SHP77 (cell line): ENCODE data around the gene SMG5.
"Not testable (repeated sequence)": the region's sequence is repeated elsewhere in the genome, so short reads cannot be mapped to it uniquely, and the experiment has no call there.

Experiments
- DNase-seq, 2 experiments: peaks; one replicate each; lab custom pipeline; 2025; lab: John Stamatoyannopoulos, UW

Gene SMG5, protein sequence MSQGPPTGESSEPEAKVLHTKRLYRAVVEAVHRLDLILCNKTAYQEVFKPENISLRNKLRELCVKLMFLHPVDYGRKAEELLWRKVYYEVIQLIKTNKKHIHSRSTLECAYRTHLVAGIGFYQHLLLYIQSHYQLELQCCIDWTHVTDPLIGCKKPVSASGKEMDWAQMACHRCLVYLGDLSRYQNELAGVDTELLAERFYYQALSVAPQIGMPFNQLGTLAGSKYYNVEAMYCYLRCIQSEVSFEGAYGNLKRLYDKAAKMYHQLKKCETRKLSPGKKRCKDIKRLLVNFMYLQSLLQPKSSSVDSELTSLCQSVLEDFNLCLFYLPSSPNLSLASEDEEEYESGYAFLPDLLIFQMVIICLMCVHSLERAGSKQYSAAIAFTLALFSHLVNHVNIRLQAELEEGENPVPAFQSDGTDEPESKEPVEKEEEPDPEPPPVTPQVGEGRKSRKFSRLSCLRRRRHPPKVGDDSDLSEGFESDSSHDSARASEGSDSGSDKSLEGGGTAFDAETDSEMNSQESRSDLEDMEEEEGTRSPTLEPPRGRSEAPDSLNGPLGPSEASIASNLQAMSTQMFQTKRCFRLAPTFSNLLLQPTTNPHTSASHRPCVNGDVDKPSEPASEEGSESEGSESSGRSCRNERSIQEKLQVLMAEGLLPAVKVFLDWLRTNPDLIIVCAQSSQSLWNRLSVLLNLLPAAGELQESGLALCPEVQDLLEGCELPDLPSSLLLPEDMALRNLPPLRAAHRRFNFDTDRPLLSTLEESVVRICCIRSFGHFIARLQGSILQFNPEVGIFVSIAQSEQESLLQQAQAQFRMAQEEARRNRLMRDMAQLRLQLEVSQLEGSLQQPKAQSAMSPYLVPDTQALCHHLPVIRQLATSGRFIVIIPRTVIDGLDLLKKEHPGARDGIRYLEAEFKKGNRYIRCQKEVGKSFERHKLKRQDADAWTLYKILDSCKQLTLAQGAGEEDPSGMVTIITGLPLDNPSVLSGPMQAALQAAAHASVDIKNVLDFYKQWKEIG

DNA sequence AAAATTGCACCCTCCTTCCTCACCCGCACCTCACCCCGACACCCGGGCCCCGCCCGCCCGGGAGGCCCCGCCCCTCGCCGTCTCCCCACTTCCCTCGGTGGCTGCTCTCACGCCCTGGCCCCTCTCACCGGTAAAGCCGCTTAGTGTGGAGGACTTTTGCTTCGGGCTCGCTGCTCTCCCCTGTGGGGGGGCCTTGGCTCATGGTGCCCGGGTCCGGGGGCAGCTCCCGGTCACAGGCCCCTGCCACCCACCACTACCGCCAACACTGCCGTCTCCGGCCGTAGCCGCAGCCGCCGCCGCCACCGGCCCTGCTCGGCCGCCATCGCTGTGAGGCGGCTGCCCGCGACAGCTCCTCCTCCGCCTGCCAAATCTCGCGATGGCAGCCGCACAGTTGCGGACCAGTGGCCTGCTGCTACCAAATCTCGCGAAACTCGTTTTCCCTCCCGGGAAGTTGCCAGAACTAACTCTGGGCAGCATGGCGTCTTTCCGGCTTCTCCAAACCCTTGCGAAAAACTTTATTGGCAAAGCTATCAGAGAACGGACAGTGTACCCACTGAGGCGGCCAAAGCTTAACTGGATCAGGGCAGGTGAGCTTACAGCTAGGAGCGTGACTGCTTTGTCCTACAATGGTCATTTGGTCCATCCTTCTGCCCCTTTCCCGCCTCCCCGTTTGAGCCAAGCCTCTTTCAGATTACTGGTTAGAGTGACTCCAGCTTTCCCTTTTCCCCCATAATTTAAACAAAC, at the start of gene SMG5:
Gene SMG5, minus strand, starts transcription at position 347 of the 744 bp plus-strand sequence. Its CDS starts 145 bp downstream, at position 202.
- DNase-seq: peak; percentile 100

DNA sequence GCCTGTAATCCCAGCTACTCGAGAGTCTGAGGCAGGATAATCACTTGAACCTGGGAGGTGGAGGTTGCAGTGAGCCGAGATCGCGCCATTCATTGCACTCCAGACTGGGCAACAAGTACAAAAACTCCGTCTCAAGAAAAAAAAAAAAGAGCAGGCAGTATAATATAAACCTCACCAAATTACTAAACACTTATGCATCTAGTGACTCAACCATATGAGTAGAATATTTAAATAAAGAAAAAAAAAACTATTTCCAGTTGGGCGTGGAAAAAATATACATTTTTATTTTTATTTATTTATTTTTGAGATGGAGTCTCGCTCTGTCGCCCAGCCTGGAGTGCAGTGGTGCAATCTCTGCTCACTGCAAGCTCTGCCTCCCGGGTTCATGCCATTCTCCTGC, 40.6 kb upstream of the SMG5 start:
- not testable (repeated sequence) for DNase-seq

DNA sequence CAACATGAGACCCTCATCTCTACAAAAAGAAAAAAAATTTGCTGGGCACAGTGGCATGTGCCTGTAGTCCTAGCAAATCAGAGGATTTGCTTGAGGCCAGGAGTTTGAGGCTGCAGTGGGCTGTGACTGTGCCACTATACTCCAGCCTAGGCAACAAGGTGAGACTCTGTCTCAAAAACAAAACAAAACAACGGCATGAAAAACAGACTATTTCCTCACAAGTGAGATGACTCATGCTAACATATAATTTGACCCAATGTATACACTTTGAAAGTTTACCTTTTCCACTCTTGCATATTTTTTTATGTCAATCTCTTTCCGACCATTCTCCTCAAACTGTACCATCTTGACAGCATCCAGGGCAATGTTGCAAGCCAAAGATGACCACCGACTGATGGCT, 37.9 kb upstream of the SMG5 start:
- no peak for DNase-seq

DNA sequence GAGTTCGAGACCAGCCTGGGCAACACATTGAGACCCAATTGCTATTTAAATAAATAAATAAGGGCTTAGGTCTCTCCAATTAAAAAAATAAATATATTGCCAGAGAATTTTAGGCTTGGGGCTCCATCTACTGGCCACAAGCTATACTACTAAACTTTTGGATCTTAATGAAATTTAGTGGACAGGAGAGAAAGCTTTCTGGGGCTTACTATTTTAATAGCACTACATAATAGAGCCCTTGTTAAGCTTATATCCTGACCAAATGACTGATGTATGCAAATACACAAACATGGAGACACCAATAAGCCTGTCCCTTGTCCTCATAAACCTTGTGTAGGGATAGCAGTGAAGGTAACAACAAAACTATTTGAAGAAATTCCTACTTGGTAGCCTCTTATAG, 37.0 kb upstream of the SMG5 start:
- DNase-seq: no peak

DNA sequence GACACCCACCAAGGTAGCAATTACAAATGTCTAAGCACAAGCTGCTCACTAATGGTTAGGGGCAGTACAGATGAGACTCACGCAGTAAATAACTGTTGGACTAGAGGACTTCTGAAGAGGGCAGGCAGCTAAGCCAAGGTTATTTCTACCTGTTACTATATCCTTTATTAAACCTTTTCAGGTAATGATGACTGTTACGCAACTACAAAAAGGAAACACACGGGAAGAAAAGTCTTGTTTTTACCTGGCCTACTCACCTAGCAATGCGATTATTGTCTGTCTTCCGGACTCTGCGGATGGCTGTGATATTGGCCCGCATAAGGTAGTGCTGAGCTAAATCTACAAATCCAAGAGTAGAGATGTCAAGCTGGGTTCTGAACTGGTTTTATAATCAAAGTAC, 34.3 kb upstream of the SMG5 start:
- DNase-seq: no peak

DNA sequence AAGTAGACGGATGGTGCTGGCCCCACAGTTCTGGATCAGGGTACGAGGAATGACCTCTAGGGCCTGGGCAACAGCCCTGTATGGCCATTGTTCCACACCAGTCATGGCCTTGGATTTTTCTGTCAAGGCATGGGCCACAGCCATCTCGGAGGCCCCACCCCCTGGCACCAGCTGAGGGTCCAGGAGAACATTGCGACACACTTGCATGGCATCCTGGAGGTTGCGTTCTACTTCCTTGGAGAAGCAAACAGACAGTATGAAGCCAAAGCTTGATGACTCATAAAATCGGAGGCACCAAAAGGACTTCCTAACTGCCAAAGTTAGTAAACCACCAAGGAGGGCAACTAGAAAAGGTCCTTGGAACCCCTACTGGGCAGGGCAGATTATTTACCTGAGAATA, 28.3 kb upstream of the SMG5 start:
- no peak for DNase-seq

DNA sequence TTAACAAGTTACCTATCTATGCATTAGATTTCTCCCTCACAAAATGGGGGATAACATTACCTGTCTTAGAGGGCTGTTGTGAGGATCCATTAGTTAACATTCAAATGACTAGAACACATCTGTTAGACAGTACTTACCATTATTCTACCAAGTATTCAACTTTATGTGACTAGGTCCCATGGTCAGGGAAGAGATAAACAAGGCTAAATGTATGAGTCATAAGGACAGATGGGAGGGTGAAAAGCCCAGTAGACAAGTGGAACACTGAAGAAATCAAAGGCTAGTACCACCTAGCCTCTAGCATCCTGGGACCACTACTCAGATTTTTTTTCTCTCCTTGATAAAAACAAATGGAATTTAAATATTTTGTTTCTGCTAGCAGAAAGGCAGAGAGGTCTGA, 25.5 kb upstream of the SMG5 start:
- DNase-seq: no peak

DNA sequence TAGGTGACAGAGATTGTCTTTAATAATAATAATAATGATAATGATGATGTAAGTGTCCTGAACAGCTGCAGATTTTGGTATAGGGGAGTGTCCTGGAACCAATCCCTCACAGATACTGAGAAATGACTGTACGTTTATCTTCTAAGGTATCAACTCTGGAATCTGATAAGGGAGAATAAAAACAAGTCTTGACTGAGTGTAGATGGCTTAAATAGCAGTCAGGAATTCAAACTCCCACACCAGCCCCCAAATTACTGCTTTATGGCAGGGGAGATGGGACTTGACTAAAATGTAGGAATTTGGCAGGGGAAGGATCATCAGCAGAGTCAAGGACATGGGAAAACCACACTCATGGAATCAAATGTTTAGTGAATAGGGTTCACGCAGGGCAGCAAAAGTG, 22.6 kb upstream of the SMG5 start:
- no peak for DNase-seq

DNA sequence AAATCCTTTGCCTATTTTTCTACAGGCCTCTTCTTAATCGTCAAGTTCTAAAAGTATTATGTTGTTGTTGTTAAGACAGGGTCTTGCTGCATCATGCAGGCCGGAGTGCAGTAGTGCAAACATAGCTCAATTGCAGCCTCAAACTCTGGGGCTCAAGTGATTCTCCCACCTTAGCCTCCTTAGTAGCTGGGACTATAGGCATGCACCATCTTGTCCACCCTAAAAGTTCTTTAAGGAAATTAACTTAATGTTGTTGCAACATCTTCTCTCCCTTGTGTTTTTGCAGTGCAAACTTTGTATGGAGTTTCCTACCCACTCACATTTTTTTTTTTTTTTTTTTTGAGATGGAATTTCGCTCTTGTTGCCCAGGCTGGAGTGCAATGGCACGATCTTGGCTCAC, 20.6 kb upstream of the SMG5 start:
- no peak for DNase-seq

DNA sequence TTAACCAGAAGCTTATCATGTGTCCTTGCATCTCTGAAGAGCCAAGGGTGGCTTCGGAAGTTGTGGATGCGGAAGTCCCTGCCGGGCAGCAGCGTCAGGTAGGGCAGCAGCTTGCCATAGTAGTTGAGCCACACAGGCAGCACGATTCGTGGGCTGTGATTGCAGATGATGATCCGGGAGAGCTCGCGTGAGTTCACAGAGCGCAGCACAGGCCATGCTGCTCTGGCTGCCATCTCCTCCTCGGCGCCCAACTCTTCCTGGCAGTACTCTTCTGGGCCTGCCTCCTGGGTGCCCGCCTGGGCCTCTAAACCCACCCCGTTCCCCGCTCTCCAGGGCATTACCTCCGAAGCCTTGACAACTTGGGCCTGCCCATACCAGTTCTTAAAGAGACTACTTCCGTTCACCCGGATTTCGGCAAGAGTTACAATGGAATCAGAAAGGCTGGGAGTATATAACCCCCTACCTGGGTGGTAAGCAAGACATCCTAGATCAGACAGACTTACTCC, 16.3 kb upstream of the SMG5 start, which contains the start of gene VHLL:
Gene VHLL, minus strand, starts transcription at position 456 of the 506 bp plus-strand sequence. Its CDS starts 118 bp downstream, at position 338.
- no peak for DNase-seq

DNA sequence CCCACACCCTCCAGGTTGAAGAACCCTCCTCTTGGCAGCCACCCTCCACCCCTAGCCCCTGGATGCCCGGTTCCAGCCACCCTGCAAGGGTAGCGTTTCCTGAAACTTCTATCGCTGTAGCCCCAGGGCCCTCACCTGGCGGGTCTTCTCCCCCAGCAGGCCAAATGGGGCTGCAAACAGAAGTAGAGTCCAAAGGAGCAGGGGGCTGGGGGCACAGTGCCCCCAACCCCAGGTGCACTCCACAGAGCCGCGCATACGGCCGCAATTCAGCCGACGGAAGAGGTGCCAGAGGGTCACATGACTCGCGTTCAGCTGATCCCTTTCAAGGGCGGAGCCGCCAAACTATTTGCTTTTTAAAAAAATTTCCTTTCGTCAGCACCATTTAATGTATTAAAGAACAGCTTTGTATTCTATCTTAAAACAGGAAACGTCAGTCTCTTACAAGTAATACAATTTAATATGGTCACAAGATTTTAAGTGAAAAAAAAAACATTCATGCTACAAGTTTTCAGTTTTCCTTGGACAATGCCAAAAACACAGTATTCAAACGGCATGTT, 12.8 kb upstream of the SMG5 start, which contains the start of gene GLMP:
Gene GLMP, minus strand, starts transcription at position 289 of the 557 bp plus-strand sequence. Its CDS starts 34 bp downstream, at position 255.
- DNase-seq: peak; percentile 72 to 84

DNA sequence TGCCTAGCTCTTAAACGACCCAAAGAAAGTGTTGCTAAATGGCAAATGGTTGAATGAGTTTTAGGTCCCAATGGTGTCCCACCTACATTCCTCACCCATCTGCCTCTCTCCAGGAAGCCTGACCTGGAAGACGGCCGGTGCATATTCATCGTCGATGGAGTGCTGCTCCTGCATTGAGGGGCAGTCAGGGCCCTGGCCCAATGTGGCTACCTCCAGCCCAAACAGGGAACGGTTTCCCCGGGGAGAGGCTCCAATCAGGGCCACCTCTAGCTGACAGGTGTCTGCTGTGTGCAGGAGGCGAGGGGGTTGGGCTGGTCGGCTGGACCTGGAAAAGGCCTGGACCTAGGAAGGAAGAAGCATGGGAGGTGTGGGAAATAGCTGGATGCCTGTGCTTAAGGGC, 11.3 kb upstream of the SMG5 start:
- no peak for DNase-seq

DNA sequence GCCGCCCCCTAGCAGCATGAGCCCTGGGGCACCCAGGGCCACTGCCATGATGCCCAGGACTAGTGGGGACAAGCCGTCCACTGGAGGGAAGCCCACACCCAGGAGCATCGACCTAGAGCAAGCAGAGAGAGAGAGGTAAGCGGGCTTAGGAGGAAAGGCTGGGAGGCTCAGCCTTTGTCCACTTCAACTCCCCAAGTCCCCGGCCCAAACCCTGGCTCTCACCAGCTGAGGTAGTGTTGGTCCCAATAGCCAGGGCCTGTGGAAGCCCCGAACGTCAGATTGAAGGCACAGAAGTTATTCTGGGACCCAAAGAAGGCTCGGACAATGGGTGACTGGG, 10.4 kb upstream of the SMG5 start:
- no peak for DNase-seq

DNA sequence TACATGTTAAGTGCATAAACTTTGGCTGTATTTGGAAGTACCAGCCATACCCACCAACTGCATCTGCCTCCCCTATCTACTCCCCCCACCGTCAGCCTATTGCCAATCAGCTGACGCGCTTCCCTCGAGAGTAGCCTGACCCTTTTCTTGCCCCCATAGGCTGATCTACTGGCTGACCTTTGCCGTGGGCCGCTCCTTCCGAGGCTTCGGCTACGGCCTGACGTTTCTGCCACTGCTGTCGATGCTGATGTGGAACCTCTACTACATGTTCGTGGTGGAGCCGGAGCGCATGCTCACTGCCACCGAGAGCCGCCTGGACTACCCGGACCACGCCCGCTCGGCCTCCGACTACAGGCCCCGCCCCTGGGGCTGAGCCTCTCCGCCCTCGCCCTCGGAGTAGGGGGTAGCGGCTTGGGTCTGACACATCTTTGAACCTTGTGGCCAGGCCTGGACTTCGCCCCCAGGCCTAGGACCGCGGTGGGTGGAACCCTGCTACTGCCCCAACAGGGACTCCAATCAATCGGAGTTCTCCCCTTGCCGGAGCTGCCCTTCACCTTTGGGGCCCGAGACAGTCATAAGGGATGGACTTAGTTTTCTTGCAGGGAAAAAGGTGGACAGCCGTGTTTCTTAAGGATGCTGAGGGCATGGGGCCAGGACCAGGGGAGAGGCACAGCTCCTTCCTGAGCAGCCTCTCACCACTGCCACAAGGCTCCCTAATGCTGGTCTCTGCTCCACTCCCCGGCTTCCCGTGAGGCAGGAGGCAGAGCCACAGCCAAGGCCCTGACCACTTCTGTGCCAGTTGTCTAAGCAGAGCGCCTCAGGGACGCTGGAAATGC, 8.8 kb upstream of the SMG5 start:
- peak; percentile 84 to 95 for DNase-seq

DNA sequence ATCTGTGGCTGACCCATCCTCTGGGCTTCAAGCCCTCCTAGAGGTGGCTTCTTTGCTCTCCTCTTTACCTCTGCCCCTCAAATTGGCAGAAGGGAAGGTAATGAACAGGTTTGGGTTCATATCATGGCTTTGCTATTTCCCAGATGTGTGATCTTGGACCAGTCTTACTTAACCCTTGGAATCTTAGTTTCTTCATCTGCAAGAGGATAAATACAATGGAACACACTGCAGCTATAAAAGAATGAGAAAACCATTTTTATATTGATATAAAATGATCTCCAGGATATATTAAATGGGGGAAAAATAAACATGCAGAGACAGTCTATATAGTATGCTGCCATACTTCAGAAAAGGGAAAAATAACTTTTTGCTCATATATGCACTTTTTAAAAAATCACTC, 7.2 kb upstream of the SMG5 start:
- no peak for DNase-seq

DNA sequence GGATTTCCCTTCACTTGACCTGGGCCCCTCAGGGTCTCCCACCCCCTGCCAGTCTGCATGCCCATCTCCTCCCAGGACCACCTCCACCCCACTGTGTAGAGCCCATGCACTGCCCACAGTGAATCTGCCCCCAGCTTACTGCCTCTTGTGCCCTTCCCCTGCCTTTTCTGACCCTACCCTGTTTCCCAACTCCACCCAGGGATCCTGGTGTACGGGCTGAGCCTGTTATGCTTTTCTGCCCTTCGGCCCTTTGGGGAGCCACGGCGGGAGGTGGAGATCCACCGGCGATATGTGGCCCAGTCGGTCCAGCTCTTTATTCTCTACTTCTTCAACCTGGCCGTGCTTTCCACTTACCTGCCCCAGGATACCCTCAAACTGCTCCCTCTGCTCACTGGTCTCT, 3.4 kb upstream of the SMG5 start:
- no peak for DNase-seq

DNA sequence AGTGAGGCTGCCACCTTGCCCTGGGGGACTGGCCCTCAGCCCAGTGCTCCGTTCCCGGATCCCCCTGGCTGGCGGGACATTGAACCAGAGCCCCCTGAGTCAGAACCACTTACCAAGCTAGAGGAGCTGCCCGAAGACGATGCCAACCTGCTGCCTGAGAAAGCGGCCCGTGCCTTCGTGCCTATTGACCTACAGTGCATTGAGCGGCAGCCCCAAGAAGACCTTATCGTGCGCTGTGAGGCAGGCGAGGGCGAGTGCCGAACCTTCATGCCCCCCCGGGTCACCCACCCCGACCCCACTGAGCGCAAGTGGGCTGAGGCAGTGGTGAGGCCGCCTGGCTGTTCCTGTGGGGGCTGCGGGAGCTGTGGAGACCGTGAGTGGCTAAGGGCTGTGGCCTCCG, 2.8 kb upstream of the SMG5 start:
- no peak for DNase-seq

DNA sequence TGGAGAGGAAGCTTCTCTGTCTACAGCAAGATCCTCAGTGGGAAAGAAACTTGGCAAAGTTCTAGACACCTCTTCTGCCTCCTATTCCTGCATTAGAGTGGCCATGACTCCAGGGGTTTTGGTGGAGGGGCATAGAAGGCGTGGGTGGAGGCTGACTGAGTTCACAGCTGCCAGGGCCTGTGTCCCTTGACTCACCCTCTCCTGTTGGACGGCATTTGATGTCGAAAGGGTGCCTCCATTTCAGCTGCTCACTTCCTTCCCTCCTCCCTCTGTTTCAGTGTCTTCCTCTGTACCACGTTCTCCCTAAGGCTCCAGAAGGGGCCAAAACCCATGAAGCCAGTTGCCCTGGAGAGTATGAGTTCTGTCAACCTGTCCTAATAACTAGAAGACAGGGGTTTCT, 2.1 kb upstream of the SMG5 start:
- DNase-seq: no peak

DNA sequence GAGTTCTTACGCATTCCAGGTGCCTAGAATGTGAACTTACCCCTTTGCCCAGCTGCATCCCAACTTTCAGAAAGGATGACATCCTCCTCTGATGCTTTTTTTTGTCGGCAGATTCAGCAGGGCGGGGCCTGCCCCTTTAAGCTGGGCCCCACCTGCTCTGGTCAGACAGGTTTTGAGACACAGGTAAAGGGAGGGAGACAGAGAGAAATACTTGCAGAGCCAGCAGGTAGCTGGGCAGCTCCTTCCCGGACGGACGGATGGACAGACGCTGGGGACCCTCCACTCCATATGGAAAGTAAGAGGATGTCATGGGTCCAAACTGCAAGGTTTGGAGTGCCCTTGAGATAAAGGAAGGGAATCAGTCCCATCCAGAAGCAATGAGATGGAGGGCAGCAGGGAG, 1.5 kb upstream of the SMG5 start, which contains the start of gene TMEM79:
Gene TMEM79, plus strand, starts transcription at position 214 of the 400 bp plus-strand sequence. CDS start 902 bp downstream, outside the sequence.
- no peak for DNase-seq

DNA sequence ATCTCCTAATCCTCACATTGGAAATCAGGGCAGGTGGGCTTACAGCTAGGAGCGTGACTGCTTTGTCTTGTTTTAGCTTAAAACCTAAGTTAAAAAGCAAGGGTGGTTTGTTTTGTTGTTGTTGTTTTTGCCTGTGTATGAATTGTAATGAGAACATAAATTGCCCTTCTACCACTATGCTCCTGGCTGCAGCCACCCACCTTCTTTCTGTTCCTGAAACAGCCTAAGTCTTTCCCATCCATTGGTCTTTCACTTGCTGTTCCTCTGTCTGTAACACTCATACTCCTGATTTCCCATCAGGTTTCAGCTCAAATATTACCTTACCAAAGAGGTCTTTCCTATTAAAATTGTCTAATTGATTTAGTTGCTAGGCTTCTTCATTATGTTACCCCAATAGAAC, 896 bp upstream of the SMG5 start:
- no peak for DNase-seq
